ENCODE data around the gene PCDHGA4.

DNA sequence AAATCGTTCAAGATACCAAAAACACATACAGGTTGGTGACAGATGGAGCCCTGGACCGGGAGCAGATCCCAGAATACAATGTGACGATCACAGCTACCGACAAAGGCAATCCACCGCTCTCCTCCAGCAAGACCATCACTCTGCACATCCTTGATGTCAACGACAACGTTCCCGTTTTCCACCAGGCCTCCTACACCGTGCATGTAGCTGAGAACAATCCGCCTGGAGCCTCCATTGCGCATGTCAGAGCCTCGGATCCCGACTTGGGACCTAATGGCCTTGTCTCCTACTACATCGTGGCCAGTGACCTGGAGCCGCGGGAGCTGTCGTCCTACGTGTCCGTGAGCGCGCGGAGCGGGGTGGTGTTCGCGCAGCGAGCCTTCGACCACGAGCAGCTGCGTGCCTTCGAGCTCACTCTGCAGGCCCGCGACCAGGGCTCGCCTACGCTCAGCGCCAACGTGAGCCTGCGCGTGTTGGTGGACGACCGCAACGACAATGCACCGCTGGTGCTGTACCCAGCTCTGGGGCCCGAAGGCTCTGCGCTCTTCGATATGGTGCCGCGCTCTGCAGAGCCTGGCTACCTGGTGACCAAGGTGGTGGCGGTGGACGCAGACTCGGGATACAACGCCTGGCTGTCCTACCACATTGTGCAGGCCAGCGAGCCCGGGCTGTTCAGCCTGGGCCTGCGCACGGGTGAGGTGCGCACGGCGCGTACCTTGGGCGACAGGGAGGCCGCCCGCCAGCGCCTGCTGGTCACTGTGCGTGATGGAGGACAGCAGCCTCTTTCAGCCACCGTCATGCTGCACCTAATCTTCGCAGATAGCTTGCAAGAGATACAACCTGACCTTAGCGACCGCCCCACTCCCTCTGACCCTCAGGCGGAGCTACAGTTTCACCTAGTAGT is 17.0 kb downstream of the PCDHGA4 start:
- TF ChIP-seq ZNF565 (CRISPR knock-in tag; conservative IDR thresholded peaks at IDR 0.05; ENCODE audit: low read depth) (no peak), RARB (CRISPR knock-in tag; IDR thresholded peaks at IDR 0.05) (no peak), PPARA (CRISPR knock-in tag; IDR thresholded peaks at IDR 0.05; ENCODE audit: borderline replicate concordance) (no peak), CSDC2 (CRISPR knock-in tag; IDR thresholded peaks at IDR 0.05) (no peak), ISL1 (CRISPR knock-in tag; IDR thresholded peaks at IDR 0.05) (no peak)

Measured in SK-N-SH treated with all-trans-retinoic acid at 6 μM for 48 hours (cell line).